ENCODE results near the gene HSD17B14.

GRCh38 chr19:48807590-48808308 lies 28.5 kb downstream of the HSD17B14 start:
- TF ChIP-seq CTCF (IDR thresholded peaks at IDR 0.05; ENCODE audit: low read depth, low read length) (peak; percentile 28; the same call in 1 of the 2 replicates), EZH2phosphoT487 (IDR thresholded peaks at IDR 0.05; ENCODE audit: low read depth) (no peak)

All from OCI-LY3 (cell line).